ENCODE results near the gene SPN.
"Not testable (repeated sequence)": the region's sequence is repeated elsewhere in the genome, so short reads cannot be mapped to it uniquely, and the experiment has no call there.

SPN gene

DNA sequence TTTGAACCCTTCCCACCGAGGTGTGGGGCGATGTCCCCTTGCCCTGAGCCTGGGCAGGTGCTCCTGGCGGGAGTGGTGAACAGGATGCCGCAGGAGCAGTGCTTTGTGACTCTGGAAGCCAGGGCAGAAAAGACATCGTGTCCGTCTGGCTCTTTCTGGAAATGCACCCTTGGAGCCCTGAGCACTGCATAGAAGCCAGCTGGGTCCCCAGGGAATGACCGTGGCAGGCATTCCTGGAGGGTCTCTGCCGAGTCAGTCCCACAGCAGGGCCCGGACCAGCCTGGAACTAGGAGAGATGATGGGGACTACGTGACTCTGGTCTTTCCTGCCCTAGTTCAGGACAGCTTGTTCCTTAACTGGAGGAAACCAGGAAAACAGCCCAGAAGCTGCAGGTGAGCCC is 33.7 kb upstream of the SPN start:
- not testable (repeated sequence) for H3K9ac ChIP-seq (ENCODE audit: low read depth, low read length); H3K4me3 ChIP-seq (ENCODE audit: low read depth, low read length); H3K27me3 ChIP-seq (ENCODE audit: control insufficient read depth, insufficient read depth, low read length); H3K36me3 ChIP-seq (ENCODE audit: control insufficient read depth, insufficient read depth, low read length); H3K4me1 ChIP-seq (ENCODE audit: control insufficient read depth, insufficient read depth, low read length); H3K27ac ChIP-seq (ENCODE audit: low read depth, low read length); H3K9me3 ChIP-seq (ENCODE audit: control insufficient read depth, insufficient read depth, low read length)

DNA sequence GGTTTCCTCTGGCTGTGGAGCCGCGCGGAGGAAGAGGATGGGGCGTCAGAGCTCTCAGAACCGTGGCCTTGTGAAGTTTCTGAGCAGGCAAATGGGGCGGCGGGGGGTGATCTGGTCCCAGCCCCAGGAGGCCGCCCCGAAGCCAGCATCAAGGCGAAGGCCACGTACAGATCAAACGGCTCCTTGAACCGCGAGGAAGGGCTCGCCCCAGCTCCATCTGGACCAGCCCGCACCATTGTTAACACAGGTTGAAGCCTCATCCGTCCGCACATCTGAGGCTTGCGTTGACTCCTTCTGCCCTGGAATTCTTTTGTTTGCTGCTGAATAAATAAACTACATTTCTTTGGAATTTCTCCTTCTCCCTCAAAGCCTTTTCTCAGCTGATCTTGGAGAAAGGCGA is 31.4 kb upstream of the SPN start:
- H3K4me1 ChIP-seq (ENCODE audit: control insufficient read depth, insufficient read depth, low read length); H3K27ac ChIP-seq (ENCODE audit: low read depth, low read length): not testable (repeated sequence)

DNA sequence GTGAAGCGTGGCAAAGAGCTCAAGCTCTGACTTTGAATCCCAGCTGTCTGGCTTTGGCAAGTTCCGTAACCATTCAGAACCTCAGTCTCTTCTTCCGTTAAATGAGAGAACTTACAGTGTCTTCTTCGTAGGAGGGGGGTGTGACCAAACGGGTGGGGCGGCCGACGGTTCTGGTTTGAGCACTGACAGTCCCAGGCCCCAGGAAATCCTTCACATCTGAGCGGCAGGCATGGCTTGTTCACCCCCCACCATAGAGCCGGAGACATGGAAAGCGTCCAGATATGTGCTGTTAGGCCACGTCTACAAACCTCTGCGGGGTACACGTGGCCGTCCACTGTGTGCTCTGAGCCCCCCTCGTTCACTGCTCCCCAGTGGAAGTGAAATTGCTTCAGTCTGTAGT is 27.1 kb upstream of the SPN start:
- H3K9ac ChIP-seq (ENCODE audit: low read depth, low read length); H3K36me3 ChIP-seq (ENCODE audit: control insufficient read depth, insufficient read depth, low read length); H3K27ac ChIP-seq (ENCODE audit: low read depth, low read length); H3K27me3 ChIP-seq (ENCODE audit: control insufficient read depth, insufficient read depth, low read length); H3K4me1 ChIP-seq (ENCODE audit: control insufficient read depth, insufficient read depth, low read length); H3K9me3 ChIP-seq (ENCODE audit: control insufficient read depth, insufficient read depth, low read length); H3K4me3 ChIP-seq (ENCODE audit: low read depth, low read length): not testable (repeated sequence)

More for the DNA sequence above, 31.4 kb upstream of the SPN start:
- H3K36me3 ChIP-seq (ENCODE audit: control insufficient read depth, insufficient read depth, low read length); H3K9me3 ChIP-seq (ENCODE audit: control insufficient read depth, insufficient read depth, low read length); H3K27me3 ChIP-seq (ENCODE audit: control insufficient read depth, insufficient read depth, low read length); H3K4me3 ChIP-seq (ENCODE audit: low read depth, low read length); H3K9ac ChIP-seq (ENCODE audit: low read depth, low read length): not testable (repeated sequence)

DNA sequence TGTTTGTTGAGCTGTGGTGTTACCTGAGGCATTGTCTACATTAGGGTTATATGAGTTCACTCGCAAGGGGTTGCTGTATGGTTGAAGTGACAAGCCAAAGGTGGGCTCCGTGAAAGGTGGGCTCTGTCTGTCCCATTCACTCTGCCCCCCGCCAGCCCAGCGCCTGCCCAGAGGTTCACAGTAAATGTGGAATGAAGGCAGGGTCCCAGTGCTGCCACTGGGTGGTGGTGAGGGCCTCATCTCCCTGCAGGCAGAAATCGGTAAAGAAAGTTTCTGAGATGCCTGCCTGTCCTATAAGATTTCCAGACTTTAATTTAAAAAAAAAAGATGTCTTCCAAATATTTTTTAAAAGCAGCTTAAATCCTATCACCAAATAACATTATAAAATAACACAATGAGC is 26.7 kb upstream of the SPN start:
- H3K4me1 ChIP-seq (ENCODE audit: control insufficient read depth, insufficient read depth, low read length); H3K9ac ChIP-seq (ENCODE audit: low read depth, low read length); H3K36me3 ChIP-seq (ENCODE audit: control insufficient read depth, insufficient read depth, low read length); H3K27ac ChIP-seq (ENCODE audit: low read depth, low read length); H3K4me3 ChIP-seq (ENCODE audit: low read depth, low read length); H3K9me3 ChIP-seq (ENCODE audit: control insufficient read depth, insufficient read depth, low read length); H3K27me3 ChIP-seq (ENCODE audit: control insufficient read depth, insufficient read depth, low read length): not testable (repeated sequence)

DNA sequence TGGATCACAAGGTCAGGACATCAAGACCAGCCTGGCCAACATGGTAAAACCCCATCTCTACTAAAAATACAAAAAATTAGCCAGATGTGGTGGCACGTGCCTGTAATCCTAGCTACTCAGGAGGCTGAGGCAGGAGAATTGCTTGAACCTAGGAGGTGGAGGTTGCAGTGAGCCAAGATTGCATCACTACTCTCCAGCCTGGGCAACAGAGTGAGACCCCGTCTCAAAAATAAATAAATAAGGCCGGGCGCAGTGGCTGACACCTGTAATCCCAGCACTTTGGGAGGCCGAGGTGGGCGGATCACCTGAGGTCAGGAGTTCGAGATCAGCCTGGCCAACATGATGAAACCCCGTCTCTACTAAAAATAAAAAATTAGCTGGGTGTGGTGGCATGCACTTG is 24.3 kb upstream of the SPN start:
- H3K9ac ChIP-seq (ENCODE audit: low read depth, low read length): not testable (repeated sequence)

DNA sequence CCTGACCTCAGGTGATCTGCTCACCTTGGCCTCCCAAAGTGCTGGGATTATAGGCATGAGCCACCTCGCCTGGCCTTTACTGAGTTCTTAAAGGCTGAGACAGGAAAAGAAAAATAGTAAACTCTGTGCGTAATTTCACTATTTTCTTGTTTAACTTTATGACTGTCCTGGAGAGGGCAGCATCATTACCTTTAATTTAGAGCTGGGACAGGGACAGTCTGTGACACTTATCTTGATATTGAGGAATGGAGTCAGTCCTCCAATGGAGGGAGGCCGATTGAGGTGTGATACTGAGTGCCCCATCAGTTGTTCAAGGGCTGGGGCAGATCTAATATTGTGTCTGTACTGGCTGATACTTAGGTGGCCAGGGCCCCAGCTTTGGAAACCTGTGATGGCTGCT is 21.5 kb upstream of the SPN start:
- Histone ChIP-seq H3K27ac (ENCODE audit: low read depth, low read length) (no peak overlapping the region), H3K27me3 (ENCODE audit: control insufficient read depth, insufficient read depth, low read length) (no peaks in the 10 kb centered on the region), H3K36me3 (ENCODE audit: control insufficient read depth, insufficient read depth, low read length) (no peaks in the 10 kb centered on the region), H3K4me1 (ENCODE audit: control insufficient read depth, insufficient read depth, low read length) (no peaks in the 10 kb centered on the region), H3K9ac (ENCODE audit: low read depth, low read length) (no peak overlapping the region), H3K9me3 (ENCODE audit: control insufficient read depth, insufficient read depth, low read length) (no peaks in the 10 kb centered on the region), H3K4me3 (ENCODE audit: low read depth, low read length) (no peak overlapping the region)

More for the DNA sequence above, 24.3 kb upstream of the SPN start:
- not testable (repeated sequence) for H3K27me3 ChIP-seq (ENCODE audit: control insufficient read depth, insufficient read depth, low read length); H3K4me3 ChIP-seq (ENCODE audit: low read depth, low read length); H3K4me1 ChIP-seq (ENCODE audit: control insufficient read depth, insufficient read depth, low read length); H3K27ac ChIP-seq (ENCODE audit: low read depth, low read length); H3K36me3 ChIP-seq (ENCODE audit: control insufficient read depth, insufficient read depth, low read length); H3K9me3 ChIP-seq (ENCODE audit: control insufficient read depth, insufficient read depth, low read length)

DNA sequence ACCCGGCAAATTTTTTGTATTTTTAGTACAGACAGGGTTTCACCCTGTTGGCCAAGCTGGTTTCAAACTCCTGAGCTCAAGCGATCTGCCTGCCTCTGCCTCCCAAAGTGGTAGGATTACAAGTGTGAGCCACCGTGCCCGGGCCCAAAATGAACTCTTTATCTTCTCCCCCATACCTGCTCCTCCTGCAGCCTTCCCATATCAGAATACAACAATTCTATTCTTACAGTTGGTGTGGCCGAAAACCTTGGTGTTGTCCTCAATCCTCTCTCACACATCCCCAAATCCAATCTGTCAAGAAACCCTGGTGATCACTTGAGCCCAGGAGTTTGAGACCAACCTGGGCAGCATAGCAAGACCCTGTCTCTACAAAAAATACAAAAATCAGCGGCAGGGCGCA is 19.5 kb upstream of the SPN start:
- Histone ChIP-seq H3K4me1 (ENCODE audit: control insufficient read depth, insufficient read depth, low read length) (no peaks in the 10 kb centered on the region), H3K27ac (ENCODE audit: low read depth, low read length) (no peak overlapping the region), H3K4me3 (ENCODE audit: low read depth, low read length) (no peak overlapping the region), H3K9ac (ENCODE audit: low read depth, low read length) (no peak overlapping the region), H3K27me3 (ENCODE audit: control insufficient read depth, insufficient read depth, low read length) (no peaks in the 10 kb centered on the region), H3K36me3 (ENCODE audit: control insufficient read depth, insufficient read depth, low read length) (no peaks in the 10 kb centered on the region), H3K9me3 (ENCODE audit: control insufficient read depth, insufficient read depth, low read length) (no peaks in the 10 kb centered on the region)

DNA sequence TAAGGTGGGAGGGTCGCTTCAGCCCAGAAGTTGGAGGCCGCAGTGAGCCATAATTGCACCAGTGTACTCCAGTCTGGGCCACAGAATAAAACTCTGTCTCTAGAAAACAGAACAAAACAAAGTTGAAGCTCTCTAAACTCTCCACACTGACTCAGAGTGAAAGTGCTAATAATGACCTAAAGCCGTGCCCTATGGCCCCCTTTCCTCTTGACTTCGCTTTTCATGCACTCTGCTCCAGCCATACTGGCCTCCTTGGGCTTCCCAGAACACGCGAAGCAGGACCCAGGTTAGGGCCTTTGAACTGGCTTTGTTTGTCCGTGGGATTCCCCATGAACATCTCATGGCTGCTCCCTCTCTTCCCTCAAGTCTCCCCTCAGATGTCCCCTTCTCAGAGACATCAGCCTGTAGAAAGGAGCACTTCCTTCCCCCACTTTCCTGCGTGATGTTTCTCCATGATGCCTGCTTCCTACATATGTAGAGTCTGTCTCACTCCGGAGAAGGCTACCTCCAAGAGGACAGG is 18.6 kb upstream of the SPN start:
- Histone ChIP-seq H3K36me3 (ENCODE audit: control insufficient read depth, insufficient read depth, low read length) (no peaks in the 10 kb centered on the region), H3K4me3 (ENCODE audit: low read depth, low read length) (no peak overlapping the region), H3K4me1 (ENCODE audit: control insufficient read depth, insufficient read depth, low read length) (no peaks in the 10 kb centered on the region), H3K9ac (ENCODE audit: low read depth, low read length) (no peak overlapping the region), H3K9me3 (ENCODE audit: control insufficient read depth, insufficient read depth, low read length) (no peaks in the 10 kb centered on the region), H3K27me3 (ENCODE audit: control insufficient read depth, insufficient read depth, low read length) (no peaks in the 10 kb centered on the region), H3K27ac (ENCODE audit: low read depth, low read length) (no peak overlapping the region)

DNA sequence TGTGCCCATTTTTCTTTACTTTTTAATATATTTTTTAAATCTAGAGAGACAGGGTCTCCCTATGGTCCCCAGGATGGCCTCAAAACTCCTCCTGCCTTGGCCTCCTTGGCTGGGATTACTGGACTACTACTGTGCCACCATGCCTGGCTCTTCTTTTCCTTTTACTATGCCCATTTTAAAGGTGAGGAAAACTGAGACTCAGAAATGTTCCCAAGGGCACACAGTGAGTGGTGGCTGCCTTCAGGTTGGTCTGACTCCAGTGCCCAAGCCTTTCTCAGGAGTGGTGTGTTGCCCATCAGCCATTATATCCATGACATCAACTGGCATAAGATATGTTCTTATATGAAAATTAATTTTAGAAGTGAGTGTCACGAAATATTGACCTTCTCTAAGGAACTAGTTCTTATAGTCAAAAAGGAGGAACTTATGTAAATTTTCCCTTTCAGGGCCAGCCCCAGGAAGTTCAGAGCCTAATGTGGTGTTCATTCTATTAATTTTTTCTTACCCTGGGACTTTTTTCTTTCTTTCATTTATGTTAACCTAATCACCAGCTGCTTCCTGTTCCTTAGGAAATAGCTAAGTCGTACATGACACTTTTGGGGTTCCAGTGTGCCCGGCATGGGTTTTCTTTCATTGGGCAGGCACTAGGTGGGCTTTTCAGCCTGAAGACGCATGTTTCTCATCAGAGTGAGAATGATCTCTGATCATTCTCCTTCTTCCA is 17.9 kb upstream of the SPN start:
- Histone ChIP-seq H3K27ac (ENCODE audit: low read depth, low read length) (no peak overlapping the region), H3K27me3 (ENCODE audit: control insufficient read depth, insufficient read depth, low read length) (no peaks in the 10 kb centered on the region), H3K4me3 (ENCODE audit: low read depth, low read length) (no peak overlapping the region), H3K36me3 (ENCODE audit: control insufficient read depth, insufficient read depth, low read length) (no peaks in the 10 kb centered on the region), H3K4me1 (ENCODE audit: control insufficient read depth, insufficient read depth, low read length) (peaks cover 5% of the 10 kb centered on the region; the same call in 1 of the 2 replicates), H3K9me3 (ENCODE audit: control insufficient read depth, insufficient read depth, low read length) (no peaks in the 10 kb centered on the region), H3K9ac (ENCODE audit: low read depth, low read length) (no peak overlapping the region)

DNA sequence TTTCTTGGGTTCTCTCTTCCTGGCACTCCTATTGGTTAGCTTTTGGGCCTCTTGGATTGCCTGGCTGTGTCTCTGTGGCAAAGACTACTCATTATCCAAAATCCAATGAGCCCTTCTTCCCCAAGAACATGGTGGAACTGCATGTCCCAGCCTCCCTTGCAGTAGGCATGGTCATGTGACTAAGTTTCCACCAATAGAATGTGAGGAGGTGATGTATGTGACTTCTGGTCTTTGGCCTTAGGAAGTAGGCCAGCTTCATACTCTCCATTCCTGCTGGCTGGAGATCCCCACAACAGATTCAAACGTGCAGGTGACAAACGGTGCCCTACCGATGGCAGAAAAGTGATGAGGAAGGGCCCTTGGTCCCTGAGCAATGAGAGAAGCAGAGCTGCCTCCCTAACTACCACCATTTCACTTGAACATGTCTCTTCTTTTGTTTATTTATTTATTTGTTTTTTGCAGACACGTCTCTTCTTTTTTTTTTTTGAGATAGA is 17.3 kb upstream of the SPN start:
- no peak overlapping the region for H3K9ac ChIP-seq (ENCODE audit: low read depth, low read length)
- H3K27me3 ChIP-seq (ENCODE audit: control insufficient read depth, insufficient read depth, low read length): no peaks in the 10 kb centered on the region
- H3K4me1 ChIP-seq (ENCODE audit: control insufficient read depth, insufficient read depth, low read length): peaks cover 5% of the 10 kb centered on the region; the same call in 1 of the 2 replicates
- H3K9me3 ChIP-seq (ENCODE audit: control insufficient read depth, insufficient read depth, low read length): no peaks in the 10 kb centered on the region
- H3K4me3 ChIP-seq (ENCODE audit: low read depth, low read length): no peak overlapping the region
- H3K27ac ChIP-seq (ENCODE audit: low read depth, low read length): no peak overlapping the region
- H3K36me3 ChIP-seq (ENCODE audit: control insufficient read depth, insufficient read depth, low read length): no peaks in the 10 kb centered on the region

DNA sequence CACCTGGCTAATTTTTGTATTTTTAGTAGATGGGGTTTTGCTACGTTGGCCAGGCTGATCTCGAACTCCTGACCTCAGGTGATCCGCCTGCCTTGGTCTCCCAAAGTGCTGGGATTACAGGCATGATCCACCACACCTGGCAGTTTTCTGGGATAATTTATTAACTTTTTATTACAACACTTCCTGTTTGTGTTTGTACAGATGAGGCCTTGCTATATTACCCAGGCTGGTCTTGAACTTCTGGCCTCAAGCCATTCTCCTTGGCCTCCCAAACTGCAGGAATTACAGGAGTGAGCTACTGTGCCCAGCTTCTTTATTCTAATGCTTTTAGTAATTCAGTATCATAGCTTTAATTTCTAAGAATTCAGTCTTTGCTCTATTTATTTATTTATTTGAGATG is 16.1 kb upstream of the SPN start:
- Histone ChIP-seq H3K4me3 (ENCODE audit: low read depth, low read length) (no peak overlapping the region), H3K27me3 (ENCODE audit: control insufficient read depth, insufficient read depth, low read length) (no peaks in the 10 kb centered on the region), H3K4me1 (ENCODE audit: control insufficient read depth, insufficient read depth, low read length) (peaks cover 5% of the 10 kb centered on the region; the same call in 1 of the 2 replicates), H3K9ac (ENCODE audit: low read depth, low read length) (no peak overlapping the region), H3K9me3 (ENCODE audit: control insufficient read depth, insufficient read depth, low read length) (no peaks in the 10 kb centered on the region), H3K36me3 (ENCODE audit: control insufficient read depth, insufficient read depth, low read length) (no peaks in the 10 kb centered on the region), H3K27ac (ENCODE audit: low read depth, low read length) (no peak overlapping the region)
